ENCODE data around the gene TRDN.

Gene TRDN

GRCh38 chr6:123662757-123663156 lies 26.0 kb upstream of the TRDN start:
- H3K4me3 ChIP-seq (ENCODE audit: low read depth in 1 of 2, low read length in 2 of 2): no peak overlapping the region
- H3K4me1 ChIP-seq (ENCODE audit: insufficient read depth, low read length): no peaks in the 10 kb centered on the region
- H3K4me2 ChIP-seq (ENCODE audit: insufficient read depth, low read length): no peak overlapping the region
- H3K27ac ChIP-seq (ENCODE audit: low read length): no peak overlapping the region
- no peaks in the 10 kb centered on the region for H4K20me1 ChIP-seq (ENCODE audit: insufficient read depth, low read length)
- ATAC-seq (ENCODE audit: insufficient read depth, low read depth) (no peak), DNase-seq (no peak)
- no peaks in the 10 kb centered on the region for H3K79me2 ChIP-seq (ENCODE audit: insufficient read depth, low read length)
- H3K9me3 ChIP-seq (ENCODE audit: insufficient read depth, low read length, severe bottlenecking): no peaks in the 10 kb centered on the region
- no peaks in the 10 kb centered on the region for H3K27me3 ChIP-seq (ENCODE audit: insufficient read depth, low read length, poor library complexity)
- TF ChIP-seq CTCF (IDR thresholded peaks at IDR 0.05; ENCODE audit: borderline replicate concordance, extremely low read depth, low read length, poor library complexity, severe bottlenecking) (no peak), EZH2 (IDR thresholded peaks at IDR 0.05; ENCODE audit: borderline replicate concordance, low read depth, low read length, severe bottlenecking) (no peak)
- no peak overlapping the region for H3K9ac ChIP-seq (ENCODE audit: low read depth, low read length)
- no peak overlapping the region for H2AFZ ChIP-seq (ENCODE audit: low read depth, low read length)
- H3K36me3 ChIP-seq (ENCODE audit: insufficient read depth, low read length): no peaks in the 10 kb centered on the region

GRCh38 chr6:123661105-123661891 lies 24.5 kb upstream of the TRDN start:
- H3K9ac ChIP-seq (ENCODE audit: low read depth, low read length): no peak overlapping the region
- no peak overlapping the region for H2AFZ ChIP-seq (ENCODE audit: low read depth, low read length)
- no peak overlapping the region for H3K4me3 ChIP-seq (ENCODE audit: low read depth in 1 of 2, low read length in 2 of 2)
- no peaks in the 10 kb centered on the region for H3K9me3 ChIP-seq (ENCODE audit: insufficient read depth, low read length, severe bottlenecking)
- H3K79me2 ChIP-seq (ENCODE audit: insufficient read depth, low read length): no peaks in the 10 kb centered on the region
- H3K27ac ChIP-seq (ENCODE audit: low read length): no peak overlapping the region
- H3K36me3 ChIP-seq (ENCODE audit: insufficient read depth, low read length): no peaks in the 10 kb centered on the region
- no peak for ATAC-seq (ENCODE audit: insufficient read depth, low read depth)
- no peak for TF ChIP-seq EZH2 (IDR thresholded peaks at IDR 0.05; ENCODE audit: borderline replicate concordance, low read depth, low read length, severe bottlenecking)
- no peak for TF ChIP-seq CTCF (IDR thresholded peaks at IDR 0.05; ENCODE audit: borderline replicate concordance, extremely low read depth, low read length, poor library complexity, severe bottlenecking)
- no peaks in the 10 kb centered on the region for H4K20me1 ChIP-seq (ENCODE audit: insufficient read depth, low read length)
- no peak for DNase-seq
- H3K4me2 ChIP-seq (ENCODE audit: insufficient read depth, low read length): no peak overlapping the region
- H3K27me3 ChIP-seq (ENCODE audit: insufficient read depth, low read length, poor library complexity): no peaks in the 10 kb centered on the region
- no peaks in the 10 kb centered on the region for H3K4me1 ChIP-seq (ENCODE audit: insufficient read depth, low read length)

- Histone ChIP-seq H3K36me3 (ENCODE audit: insufficient read depth, low read length) (no peaks in the 10 kb centered on the region), H3K4me3 (ENCODE audit: low read depth in 1 of 2, low read length in 2 of 2) (no peak overlapping the region), H3K9me3 (ENCODE audit: insufficient read depth, low read length, severe bottlenecking) (no peaks in the 10 kb centered on the region), H3K27ac (ENCODE audit: low read length) (no peak overlapping the region), H3K27me3 (ENCODE audit: insufficient read depth, low read length, poor library complexity) (no peaks in the 10 kb centered on the region), H3K79me2 (ENCODE audit: insufficient read depth, low read length) (no peaks in the 10 kb centered on the region), H3K9ac (ENCODE audit: low read depth, low read length) (no peak overlapping the region), H3K4me1 (ENCODE audit: insufficient read depth, low read length) (no peaks in the 10 kb centered on the region), H2AFZ (ENCODE audit: low read depth, low read length) (no peak overlapping the region), H3K4me2 (ENCODE audit: insufficient read depth, low read length) (no peak overlapping the region), H4K20me1 (ENCODE audit: insufficient read depth, low read length) (no peaks in the 10 kb centered on the region)
- DNase-seq (no peak), ATAC-seq (ENCODE audit: insufficient read depth, low read depth) (no peak)
- TF ChIP-seq EZH2 (IDR thresholded peaks at IDR 0.05; ENCODE audit: borderline replicate concordance, low read depth, low read length, severe bottlenecking) (no peak), CTCF (IDR thresholded peaks at IDR 0.05; ENCODE audit: borderline replicate concordance, extremely low read depth, low read length, poor library complexity, severe bottlenecking) (no peak)
Measured at GRCh38 chr6:123659960-123660748, 23.4 kb upstream of the TRDN start.
